ENCODE measurements around the gene ATG9B.
"Not testable (repeated sequence)": the region's sequence is repeated elsewhere in the genome, so short reads cannot be mapped to it uniquely, and the experiment has no call there.

ATG9B gene

DNA sequence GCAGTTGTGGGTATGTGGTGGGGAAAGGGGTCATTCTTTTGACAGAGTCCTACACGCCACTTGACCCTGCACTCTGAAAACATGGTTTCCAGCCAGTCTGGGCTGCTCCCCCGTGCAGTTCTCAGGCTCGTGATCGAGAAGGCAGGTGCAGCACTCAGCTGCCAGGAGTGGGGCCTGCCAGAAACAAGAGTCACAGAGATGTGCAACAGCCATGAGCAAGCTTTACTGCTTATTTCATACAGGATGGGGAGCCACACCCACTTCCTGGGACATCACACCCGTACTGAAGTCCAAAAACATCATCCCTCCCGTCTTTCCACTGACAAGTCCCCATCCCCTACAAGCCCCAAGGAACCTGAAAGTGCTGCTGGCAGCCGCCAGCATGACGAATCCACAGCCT is 9.3 kb downstream of the ATG9B start:
- DNase-seq: no peak

DNA sequence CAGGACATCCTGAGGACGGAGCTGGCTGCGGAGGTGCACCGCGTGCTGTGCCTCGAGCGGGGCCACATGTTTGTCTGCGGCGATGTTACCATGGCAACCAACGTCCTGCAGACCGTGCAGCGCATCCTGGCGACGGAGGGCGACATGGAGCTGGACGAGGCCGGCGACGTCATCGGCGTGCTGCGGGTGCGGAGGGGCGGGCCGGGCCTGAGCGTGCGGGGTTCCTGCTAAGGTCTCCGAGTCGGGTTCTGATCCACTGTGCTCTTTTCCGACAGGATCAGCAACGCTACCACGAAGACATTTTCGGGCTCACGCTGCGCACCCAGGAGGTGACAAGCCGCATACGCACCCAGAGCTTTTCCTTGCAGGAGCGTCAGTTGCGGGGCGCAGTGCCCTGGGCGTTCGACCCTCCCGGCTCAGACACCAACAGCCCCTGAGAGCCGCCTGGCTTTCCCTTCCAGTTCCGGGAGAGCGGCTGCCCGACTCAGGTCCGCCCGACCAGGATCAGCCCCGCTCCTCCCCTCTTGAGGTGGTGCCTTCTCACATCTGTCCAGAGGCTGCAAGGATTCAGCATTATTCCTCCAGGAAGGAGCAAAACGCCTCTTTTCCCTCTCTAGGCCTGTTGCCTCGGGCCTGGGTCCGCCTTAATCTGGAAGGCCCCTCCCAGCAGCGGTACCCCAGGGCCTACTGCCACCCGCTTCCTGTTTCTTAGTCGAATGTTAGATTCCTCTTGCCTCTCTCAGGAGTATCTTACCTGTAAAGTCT is 10.4 kb downstream of the ATG9B start:
- DNase-seq: peak; percentile 63 to 82 (median 76)

DNA sequence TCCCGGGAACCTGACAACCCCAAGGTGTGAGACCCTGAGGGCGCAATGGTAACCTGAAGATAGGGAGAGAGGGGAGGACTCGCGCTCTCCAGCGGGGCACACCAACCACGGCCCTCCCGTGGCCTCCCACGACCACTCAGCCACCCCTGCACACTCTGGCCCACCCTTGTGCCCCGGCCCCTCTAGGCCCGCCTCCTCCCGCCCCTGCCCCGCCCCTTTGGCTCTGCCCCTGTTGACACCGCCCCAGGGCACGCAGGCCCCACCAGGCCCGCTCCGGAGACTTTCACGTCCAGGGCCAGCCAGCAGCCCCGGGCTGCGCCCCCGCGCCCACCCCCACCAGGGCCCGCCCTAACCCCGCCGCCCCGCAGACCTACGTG is 10.9 kb downstream of the ATG9B start:
- DNase-seq: no peak

DNA sequence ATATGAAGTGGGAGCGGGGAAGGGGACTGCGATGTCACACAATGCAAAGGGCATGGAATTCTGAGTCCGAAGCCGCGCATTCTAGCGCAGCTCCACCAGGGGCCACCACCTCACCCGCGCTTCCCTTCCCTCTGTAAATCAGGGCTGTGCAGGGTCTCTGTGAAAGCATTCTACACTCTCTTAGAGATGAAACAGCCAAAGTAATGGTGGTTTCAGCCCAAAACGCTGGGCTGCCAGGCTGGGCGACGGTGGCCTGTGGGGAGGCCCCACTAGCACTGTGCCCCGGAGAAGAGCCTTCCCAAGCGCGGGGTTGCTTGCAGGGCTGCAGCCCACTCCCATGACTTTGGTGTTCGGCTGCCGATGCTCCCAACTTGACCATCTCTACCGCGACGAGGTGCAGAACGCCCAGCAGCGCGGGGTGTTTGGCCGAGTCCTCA is 11.4 kb downstream of the ATG9B start:
- peak in 3 of 4 experiments; percentile 47 to 68 (median 57) for DNase-seq

DNA sequence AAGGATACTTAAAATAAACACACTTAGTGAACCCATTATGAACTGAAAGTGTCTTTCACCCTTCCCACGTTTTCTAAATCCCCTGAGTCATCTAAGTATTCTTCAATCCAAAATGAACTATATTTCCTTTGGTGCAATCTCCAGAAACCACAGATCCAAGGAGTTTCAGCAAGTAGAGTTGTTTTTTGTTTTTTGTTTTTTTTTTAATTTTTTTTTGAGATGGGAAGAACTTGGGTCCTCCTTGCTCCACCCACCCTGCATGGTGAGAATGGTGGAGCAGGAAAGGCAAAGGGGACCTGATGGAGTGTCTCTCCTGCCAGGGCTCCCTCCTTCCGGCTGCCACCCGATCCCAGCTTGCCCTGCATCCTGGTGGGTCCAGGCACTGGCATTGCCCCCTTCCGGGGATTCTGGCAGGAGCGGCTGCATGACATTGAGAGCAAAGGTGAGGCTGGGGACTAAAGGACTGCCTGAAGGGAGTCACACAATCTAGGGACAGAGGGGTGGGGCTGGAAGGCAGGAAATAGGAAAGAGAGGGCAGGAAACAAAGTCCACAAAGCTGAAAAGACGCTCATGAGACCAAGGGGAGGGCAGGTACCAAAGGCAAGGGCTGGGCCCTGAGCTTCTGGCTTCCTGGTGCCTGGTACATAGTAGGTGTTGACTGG is 12.1 kb downstream of the ATG9B start:
- DNase-seq: no peak

DNA sequence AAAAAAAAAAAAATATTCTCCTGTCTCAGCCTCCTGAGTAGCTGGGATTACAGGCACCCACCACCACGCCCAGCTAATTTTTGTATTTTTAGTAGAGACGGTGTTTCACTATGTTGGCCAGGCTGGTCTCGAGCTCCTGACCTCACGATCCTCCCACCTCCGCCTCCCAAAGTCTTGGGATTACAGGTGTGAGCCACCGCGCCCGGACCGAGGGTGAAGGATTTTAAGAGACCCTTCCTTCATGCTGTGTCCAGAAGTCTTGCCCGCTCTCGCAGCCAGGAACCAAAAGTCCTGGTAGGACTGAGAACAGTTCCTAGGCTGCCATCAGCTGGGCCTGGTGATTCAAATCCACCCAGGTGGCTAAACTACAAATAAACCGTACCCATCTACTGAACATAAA is 12.7 kb downstream of the ATG9B start:
- not testable (repeated sequence) for DNase-seq

DNA sequence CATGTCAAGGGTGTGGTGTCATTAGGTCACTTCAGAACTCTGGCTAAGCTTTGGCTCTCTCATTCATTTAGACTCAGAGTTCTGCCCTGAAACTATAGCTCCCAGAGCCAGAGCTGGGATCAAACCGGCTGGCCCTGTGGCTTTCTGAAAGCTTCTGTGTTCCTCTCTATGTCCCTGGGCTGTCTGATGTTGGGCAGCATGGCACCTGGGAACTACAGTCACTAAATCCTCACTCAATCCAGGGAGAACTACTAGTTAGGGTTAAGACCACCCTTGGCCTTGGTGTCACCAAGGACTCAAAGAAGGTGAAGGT is 13.2 kb downstream of the ATG9B start:
- DNase-seq: peak in 1 of 4 experiments; percentile 44

DNA sequence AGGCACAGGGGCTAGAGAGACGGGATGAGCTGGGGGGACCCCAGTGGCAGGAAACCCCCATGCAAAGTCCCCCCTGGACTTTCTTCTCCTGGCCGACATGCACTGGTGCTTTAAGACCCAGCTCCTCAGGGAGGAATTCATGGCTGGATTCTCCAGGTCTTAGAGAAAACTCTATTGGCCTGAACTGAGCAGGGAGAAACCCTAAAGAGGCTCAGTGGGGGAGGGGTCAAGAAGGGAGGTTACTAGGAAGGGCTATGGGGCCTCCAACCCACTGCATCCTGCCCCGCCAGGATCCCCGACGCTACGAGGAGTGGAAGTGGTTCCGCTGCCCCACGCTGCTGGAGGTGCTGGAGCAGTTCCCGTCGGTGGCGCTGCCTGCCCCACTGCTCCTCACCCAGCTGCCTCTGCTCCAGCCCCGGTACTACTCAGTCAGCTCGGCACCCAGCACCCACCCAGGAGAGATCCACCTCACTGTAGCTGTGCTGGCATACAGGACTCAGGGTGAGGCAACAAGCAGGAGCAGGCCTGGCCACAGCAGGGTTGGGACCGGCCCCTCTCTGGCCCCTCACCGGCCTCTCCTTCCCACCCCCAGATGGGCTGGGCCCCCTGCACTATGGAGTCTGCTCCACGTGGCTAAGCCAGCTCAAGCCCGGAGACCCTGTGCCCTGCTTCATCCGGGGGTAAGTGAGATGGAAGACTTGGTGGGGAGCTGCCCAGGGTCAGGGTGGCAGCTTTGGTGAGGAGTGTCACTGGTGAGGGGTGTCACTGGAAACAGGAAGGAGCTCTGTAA is 13.8 kb downstream of the ATG9B start:
- DNase-seq: peak in 3 of 4 experiments; percentile 34 to 59 (median 50)

DNA sequence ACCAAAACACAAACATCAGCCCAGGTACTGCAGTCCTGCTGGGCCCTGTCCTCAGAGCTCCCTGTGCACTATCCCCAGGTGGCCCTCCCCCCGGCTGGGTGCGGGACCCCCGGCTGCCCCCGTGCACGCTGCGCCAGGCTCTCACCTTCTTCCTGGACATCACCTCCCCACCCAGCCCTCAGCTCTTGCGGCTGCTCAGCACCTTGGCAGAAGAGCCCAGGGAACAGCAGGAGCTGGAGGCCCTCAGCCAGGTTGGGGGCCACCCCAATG is 14.3 kb downstream of the ATG9B start:
- DNase-seq: no peak

DNA sequence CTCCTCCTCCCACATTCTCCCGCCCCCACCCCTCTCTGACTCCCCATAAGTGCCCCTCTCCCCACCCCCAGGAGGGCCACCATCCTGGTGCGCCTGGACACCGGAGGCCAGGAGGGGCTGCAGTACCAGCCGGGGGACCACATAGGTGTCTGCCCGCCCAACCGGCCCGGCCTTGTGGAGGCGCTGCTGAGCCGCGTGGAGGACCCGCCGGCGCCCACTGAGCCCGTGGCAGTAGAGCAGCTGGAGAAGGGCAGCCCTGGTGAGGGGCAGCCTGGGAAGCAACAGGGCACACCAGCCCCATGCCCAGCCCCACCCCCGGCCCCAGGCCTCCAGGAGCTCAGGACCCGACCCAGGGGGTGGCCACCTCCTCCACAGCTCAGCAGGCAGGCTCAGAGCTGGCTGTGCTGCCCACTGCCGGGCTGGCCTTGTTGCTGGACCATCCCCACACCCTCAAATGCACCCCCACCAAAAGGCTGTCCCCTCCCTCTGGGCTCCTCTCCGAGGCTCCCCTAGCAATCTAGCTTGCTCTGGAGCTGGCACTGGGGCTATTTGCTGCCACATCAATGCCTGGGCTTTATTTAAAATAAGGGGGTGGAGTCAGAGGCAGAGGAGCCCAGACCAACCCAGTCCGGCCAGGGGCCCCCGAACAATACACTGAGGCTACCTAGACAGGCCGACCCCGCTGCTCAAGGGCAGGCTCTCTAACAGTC is 14.8 kb downstream of the ATG9B start:
- DNase-seq: no peak

DNA sequence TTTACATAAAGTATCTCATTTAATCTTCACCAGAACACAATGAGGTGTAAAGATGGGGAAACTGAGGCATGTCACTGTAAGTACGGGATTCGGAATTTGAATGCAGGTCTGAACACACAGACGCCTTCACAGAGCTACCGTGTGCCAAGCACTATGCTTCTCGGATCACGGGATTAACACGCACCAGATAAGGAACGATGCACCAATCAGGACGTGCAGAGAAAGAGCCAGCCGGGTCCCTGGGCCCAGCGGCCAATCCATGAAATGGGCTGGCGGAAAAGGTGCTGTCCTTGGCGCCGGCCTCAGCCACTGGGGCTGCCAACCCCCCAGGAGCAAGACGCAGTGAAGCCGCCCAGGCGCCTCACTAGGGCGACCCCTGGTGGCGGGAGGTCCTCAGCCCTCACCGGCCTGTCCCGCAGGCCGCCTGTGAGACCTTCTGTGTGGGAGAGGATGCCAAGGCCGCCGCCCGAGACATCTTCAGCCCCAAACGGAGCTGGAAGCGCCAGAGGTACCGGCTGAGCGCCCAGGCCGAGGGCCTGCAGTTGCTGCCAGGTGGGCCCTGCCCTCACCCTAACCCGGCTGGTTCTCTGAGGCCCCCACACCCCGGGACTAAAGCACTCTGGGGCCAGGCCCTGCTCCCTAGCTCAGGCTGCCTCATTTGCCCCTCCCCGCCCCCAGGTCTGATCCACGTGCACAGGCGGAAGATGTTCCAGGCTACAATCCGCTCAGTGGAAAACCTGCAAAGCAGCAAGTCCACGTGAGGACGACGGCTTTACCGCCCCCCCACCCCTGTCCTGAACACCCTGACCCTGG is 15.6 kb downstream of the ATG9B start:
- peak; percentile 56 to 82 (median 62) for DNase-seq

DNA sequence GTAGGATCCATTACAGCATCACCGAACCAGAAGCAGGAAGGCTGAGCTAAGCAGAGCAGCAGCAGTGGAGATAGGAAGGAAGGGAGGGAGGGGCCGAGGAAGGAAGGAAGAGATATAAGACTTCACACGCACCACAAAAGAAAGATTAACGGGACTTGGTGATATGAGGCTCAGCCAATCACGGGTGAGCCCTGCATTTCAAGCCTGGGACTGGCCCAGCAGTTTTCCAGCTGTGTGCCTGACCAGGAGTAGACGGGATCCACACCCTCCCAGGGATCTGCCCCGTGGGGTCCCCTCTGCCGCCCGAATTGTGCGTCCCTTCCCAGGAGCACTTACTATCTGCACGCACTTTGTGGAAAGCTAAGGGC is 16.2 kb downstream of the ATG9B start:
- DNase-seq: no peak

DNA sequence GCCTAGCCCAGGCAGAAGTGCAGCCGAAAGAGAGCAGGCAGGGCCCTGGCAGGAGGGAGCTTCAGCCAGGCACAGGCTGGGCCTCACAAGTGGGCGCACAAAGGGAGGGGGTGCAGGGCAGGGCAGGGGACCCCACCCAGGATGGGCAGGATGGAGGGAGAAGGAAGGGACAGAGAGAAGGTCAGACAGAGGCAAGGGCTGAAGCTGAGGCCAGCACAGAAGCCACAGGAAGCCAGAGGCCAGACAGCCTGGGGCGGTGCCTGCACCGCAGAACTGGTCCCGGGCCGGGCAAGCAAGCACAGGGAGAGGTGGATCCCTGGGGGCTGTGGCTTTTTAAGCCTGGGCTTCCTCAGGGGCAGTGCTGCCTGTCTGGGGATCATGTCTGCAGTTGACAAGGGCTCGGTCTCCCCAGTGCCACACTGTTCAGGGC is 16.8 kb downstream of the ATG9B start:
- DNase-seq: no peak

DNA sequence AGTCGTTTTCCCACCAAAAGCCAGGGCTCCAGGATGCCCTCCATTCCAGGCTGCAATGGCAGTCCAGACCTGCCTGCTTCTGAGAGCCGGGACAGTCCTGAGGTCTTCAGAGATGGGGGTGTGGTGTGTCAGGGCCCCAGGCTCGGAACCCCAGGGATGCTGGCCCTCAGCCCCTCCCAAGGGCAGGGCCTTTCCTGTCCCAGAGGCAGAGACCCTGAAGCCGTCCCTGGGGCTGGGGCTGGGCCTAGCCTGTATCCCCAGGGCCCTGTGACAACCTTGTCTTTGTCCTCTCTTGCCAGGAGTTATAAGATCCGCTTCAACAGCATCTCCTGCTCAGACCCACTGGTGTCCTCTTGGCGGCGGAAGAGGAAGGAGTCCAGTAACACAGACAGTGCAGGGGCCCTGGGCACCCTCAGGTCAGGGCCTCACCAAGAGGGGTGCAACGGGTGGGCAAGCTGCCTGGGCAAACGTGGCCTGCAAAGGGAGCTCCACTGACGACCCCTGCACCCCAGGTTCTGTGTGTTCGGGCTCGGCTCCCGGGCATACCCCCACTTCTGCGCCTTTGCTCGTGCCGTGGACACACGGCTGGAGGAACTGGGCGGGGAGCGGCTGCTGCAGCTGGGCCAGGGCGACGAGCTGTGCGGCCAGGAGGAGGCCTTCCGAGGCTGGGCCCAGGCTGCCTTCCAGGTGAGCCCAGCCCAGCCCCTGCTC is 17.5 kb downstream of the ATG9B start:
- DNase-seq: no peak

DNA sequence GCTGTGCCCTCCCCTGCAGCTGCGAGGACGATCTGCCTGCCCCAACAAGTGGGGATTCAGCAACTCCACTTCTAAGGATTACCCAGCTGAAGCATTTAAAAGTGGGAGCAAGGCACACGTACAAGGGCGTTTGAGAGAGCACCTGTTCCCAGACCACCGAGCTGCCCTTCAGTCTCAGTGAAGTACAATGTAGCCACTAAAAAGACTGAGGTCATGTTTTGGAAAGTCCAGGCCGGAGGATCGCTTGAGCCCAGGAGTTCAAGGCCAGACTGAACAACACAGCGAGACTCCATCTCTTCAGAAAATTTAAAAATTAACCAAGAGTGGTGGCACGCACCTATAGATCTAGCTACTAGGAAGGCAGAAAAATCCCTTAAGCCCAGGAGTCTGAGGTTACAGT is 18.7 kb downstream of the ATG9B start:
- no peak for DNase-seq

DNA sequence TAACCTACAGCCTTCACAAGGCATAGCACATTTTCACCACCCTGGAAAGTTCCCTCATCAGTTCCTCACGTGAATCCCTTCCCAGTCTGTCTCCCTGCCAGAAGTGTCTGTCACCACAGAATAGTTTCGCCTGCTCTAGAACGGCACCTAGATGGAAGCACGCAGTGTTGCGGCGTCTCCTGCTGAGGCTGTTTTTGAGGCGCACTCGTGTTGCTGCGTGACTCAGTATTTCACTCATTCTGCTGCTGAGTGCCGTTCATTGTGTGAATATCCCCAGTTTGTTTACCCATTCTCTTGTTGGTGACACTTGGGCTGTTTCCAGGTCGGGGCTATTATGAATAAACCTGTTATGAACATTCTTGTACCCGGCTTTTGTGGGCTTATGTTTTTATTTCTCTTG is 20.7 kb downstream of the ATG9B start:
- no peak for DNase-seq

DNA sequence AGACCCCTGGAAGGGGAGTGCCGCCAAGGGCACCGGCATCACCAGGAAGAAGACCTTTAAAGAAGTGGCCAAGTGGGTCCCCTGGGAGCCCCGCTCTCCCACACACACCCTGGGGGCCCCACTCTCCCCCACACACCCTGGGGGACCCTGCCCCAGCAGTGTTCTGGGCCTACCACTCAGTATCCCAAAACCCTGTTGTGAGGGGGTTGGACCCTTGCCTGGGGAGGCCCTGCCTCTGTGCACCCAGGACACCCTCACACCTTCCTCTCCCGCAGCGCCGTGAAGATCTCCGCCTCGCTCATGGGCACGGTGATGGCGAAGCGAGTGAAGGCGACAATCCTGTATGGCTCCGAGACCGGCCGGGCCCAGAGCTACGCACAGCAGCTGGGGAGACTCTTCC is 22.7 kb downstream of the ATG9B start:
- DNase-seq: no peak

DNA sequence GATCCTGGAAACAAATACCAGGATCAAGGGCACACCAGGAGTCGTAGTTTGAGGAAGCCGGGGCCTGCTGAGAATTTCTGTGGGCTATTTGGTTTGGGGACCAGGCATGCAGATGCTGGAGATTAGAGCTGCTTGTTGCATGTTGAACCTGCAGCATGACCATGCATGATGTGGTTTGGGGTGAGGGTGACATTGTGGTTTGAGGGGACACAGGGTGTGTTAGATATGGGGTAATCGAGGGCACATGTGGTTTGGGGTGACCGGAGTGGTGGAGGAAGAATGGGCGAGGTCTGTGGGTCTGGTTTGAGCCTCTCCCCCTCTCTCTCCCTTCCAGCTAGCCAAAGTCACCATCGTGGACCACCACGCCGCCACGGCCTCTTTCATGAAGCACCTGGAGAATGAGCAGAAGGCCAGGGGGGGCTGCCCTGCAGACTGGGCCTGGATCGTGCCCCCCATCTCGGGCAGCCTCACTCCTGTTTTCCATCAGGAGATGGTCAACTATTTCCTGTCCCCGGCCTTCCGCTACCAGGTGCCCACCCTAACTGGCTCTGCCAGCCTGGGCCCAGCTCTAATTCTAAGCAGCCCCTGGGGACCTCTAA is 23.3 kb downstream of the ATG9B start:
- DNase-seq: no peak

DNA sequence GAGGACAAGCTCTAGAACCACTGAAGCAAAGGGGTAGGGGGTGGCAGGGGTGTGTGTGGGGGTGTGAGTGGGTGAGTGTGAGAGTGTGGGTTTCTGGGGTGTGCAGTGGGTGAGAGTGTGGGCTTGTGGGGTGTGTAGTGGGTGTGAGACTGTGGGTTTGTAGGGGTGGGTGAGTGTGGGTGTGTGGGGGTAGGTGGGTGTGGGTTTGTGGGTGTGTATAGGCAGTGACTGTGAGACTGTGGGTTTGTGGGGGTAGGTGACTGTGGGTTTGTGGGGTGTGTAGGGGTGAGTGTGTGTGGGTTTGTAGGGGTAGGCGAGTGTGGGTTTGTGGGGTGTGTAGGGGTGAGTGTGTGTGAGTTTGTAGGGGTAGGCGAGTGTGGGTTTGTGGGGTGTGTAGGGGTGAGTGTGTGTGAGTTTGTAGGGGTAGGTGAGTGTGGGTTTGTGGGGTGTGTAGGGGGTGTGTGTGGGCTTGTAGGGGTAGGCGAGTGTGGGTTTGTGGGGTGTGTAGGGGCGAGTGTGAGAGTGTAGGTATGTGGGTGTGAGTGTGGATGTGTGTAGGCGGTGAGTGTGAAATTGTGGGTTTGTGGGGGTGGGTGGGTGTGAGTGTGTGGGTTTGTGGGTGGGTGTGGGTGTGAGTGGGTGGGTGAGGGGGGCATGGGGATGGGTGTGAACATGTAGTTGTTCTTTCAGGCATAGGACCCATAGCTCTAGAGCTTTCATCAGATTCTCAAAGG is 24.6 kb downstream of the ATG9B start:
- no peak for DNase-seq

DNA sequence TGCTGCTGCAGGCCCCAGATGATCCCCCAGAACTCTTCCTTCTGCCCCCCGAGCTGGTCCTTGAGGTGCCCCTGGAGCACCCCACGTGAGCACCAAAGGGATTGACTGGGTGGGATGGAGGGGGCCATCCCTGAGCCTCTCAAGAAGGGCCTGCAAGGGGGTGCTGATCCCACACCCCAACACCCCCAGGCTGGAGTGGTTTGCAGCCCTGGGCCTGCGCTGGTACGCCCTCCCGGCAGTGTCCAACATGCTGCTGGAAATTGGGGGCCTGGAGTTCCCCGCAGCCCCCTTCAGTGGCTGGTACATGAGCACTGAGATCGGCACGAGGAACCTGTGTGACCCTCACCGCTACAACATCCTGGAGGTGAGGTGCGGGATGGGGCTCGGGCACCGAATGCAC is 25.3 kb downstream of the ATG9B start:
- no peak for DNase-seq

DNA sequence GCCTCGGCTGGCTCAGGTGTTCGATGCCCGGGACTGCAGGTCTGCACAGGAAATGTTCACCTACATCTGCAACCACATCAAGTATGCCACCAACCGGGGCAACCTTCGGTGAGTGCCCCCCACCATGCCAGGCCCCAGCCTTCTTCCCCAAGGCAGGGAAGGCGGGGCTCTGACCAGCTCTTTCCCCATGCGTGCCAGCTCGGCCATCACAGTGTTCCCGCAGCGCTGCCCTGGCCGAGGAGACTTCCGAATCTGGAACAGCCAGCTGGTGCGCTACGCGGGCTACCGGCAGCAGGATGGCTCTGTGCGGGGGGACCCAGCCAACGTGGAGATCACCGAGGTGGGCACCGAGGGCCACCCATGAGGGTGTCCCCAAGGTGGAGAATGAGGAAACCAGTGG is 26.0 kb downstream of the ATG9B start:
- no peak for DNase-seq
